GM21723 (cell line): ENCODE data around the gene R3HDML.
"Not testable (repeated sequence)": the region's sequence is repeated elsewhere in the genome, so short reads cannot be mapped to it uniquely, and the experiment has no call there.

Experiments
- ATAC-seq: cut with Tn5 transposase; IDR thresholded peaks from one replicate; pipeline ENCODE4 v1.9.1; 2021; ENCODE audit warnings: mild to moderate bottlenecking, moderate library complexity; ENCODE audit not compliant: unreplicated experiment

R3HDML gene

DNA sequence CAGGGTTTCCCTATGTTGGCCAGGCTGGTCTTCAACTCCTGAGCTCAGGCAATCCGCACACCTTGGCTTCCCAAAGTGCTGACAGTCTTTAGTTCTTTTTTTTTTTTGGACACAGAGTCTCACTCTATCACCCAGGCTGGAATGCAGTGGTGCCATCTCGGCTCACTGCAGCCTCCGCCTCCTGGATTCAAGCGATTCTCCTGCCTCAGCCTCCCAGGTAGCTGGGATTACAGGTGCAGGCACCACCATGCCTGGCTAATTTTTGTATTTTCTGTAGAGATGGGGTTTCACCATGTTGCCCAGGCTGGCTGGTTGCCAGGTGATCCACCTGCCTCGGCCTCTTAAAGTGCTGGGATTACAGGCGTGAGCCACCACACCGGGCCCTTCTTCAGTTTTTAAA lies 9.1 kb upstream of the R3HDML start:
- ATAC-seq = not testable (repeated sequence)

DNA sequence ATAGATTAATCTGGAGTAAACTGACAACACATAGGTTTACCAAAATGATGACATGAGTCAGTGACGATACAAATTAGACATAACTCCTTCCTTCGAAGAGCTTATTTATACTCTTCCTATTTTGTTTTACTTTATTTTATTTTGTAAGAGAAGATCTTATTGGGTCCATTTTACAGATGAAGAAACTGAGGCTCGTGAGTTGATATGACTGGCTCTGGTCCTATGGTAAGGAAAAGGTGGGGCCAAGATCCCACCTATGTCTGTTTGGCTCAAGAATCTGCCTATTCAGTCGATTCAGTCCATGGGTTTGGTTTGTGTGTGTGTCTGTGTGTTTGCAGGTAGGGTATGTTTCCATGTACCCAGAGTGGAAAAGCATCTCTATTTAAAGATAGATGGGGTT lies 8.4 kb upstream of the R3HDML start:
- ATAC-seq = no peak

DNA sequence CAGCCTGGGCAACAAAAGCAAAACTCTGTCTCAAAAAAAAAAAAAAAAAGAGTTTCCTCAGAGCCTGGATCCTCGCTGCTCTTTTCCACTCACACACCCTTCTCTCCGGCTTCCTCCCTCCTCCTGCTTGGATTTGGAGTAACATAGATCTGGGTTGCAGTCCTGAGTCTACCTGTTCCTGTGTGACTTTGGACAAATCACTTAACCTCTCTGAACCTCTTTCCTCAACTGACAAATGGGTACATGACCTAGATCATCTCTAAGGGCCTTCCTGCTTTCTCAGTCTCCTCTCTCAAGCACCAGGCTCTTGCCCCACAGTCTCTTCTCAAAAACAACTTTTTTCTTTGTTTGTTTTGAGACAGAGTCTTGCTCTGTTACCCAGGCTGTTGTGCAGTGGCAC lies 5.6 kb upstream of the R3HDML start:
- no peak for ATAC-seq

DNA sequence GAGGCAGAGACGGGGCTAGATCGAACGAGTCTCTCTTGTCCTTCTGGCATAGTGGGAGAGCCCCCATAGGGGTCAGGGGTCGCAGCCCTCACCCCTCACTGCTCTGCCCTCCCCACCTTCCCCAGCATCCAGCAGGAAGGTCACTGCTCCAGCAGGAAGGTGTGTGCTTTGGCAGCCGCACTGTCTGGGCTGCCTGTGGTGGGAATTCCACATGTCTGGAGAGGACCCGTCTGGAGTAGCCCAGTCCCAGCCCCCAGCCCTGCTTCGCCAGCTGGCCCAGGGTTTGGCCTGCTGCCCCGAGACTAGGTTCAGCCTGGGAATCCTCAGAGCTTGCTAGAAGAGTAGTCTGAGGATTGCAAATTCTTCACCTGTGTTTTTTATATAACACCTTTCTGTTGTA lies 2.5 kb upstream of the R3HDML start:
- no peak for ATAC-seq

DNA sequence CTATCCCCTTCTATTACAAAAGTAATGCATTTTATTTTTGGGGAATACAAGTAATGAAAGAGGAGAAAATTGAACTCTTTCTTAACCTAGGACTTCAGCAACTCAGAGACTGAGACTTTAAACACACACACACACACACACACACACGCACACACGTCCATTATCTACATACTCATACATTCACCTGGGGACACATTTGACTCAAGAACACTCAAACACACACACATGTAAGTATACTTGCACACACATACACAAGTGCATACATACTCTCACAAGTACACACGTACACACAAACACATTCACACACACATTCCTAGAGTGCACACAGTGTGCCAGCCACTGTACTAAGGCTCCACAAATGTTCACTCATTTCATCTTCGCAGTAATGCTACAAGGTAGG lies 2.1 kb upstream of the R3HDML start:
- ATAC-seq = no peak

DNA sequence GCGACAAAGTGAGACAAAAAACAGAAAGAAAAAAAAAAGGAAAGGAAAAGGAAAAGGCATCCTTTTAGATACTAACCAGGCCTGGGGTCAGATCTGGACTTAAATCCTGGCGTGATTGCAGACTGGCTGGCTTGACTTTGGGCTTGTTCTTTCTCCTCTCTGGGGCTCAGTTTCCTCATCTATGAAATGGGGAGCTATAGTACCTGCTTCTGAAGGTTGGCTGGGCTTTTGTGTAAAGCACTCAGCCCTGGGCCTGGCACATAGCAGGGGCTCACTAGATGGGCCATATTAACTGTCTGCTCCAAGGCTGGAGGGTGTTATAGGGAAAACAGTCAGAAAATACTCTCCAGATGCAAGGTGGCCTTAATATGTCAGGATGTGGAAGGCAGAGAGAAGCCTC lies 1.2 kb upstream of the R3HDML start:
- no peak for ATAC-seq

DNA sequence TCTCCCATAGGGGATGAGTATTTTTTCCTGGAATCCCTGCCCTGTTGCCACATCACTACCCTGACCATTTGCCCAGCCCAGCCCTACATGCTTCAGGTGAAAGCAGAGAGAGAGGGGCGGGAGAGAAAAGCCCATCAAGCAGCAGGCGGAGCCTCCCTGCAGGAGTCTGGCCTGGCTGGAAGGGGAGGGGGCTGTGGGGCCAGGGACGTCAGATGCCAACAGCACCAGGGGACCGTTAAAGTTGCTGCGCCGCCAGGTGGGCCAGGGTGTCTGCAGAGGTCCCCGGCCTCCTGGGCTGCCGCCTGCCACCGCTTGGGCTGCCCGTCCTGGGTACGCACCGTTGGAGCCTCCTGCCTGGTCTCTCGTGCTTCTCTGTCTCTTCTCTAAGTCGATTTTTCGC lies 757 bp upstream of the R3HDML start:
- no peak for ATAC-seq

DNA sequence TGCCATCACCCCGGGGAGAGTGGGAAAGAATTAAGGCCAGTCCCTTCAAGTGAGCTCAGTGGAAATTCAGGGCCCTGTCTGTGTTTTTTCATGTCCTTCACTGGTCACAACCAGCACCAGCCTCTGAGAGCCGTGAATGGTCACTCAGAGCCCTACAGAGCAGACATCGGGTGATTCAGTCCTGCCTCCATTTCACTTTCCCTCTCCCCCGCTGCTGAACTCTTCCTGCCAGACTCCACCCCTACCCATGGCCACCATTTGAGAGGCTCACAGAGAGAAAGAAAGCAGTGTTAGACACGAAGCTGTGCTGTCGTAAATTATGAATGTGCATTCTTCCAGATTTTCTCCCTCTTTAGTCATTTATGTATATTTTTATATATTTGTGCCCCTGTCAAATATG lies 5.4 kb downstream of the R3HDML start:
- no peak for ATAC-seq

DNA sequence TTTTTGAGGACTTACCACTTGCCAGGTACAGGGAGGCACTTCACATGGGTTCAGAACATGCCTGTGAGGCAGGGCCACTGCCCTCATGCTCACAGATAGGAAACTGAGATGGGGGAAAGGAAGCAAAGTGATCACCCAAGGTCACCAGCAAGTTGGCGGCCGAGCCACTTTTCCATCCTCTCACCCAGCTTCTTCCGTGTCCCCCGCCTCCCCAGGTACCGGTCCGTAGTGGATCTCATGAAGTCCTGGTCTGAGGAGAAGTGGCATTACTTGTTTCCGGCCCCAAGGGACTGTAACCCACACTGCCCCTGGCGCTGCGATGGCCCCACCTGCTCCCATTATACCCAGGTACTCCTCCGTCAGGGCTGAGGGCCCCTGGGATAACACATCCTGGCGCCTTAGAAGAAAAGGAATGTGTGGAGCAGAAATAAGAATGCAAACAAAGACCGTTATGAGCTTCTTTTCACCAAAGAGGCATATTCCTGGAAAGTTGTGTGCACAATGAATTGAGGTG lies 6.4 kb downstream of the R3HDML start:
- no peak for ATAC-seq

DNA sequence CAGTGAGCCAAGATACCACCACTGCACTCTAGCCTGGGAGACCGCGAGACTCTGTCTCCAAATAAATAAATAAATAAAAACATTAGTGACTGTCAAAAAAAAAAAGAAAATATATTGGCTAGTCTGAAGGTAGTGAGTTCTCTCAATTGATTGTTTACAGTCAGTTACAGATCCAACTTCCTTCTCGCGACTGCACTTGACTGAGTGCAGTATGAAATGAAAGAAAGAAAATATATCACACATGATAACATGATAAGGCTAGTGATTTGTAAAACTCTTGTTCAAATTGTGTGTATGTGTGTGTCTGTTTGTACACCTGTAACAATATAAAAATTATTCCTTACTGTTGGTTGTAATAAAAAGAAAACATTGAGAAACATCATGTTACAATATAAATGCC lies 7.9 kb downstream of the R3HDML start:
- ATAC-seq = no peak

DNA sequence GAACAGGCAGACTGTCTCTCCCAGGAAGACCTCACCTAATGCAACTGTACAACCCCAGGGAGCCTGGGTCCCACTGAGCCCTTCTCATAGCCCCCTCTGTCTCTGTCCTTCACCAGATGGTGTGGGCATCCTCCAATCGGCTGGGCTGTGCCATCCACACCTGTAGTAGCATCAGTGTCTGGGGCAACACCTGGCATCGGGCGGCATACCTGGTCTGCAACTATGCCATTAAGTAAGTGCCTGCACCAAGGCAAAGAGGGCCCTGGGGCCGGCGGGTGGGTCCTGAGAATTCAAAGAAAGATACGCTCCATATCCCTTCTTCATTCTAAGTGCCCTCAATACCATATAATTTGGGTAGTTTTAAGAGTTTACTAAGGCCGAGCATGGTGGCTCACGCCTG lies 8.3 kb downstream of the R3HDML start:
- ATAC-seq = no peak

DNA sequence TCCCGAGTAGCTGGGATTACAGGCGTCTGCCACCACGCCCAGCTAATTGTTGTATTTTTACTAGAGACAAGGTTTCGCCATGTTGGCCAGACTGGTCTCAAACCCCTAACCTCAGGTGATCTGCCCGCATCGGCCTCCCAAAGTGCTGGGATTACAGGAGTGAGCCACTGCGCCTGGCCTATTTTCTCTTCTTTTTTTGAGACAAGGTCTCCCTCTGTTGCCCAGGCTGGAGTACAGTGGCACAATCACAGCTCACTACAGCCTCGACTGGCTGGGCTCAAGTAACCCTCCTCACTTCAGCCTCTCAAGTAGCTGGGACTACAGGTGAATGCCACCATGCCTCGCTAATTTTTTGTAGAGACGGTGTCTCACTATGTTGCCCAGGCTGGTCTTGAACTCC lies 9.1 kb downstream of the R3HDML start:
- ATAC-seq = not testable (repeated sequence)

DNA sequence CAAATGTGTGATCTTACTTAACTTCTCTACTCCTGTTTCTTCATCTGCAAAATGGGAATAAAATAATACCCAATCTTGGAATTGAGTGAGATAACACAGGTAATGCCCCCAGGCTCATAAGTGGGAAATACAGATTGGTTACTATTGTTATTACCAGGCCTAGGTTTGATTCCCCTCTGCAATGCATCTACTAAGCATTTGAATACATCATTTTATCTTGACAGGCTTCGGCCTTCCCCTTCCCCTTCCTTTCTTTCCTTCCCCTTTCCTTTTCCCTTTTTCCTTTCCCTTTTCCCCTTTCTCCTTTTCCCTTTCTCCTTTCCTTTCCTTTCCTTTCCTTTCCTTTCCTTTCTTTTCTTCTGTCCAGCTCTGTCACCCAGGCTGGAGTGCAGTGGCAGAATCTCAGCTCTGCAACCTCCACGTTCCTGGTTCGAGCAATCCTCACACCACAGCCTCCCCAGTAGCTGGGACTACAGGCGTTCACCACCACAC lies 11.4 kb downstream of the R3HDML start:
- no peak for ATAC-seq

DNA sequence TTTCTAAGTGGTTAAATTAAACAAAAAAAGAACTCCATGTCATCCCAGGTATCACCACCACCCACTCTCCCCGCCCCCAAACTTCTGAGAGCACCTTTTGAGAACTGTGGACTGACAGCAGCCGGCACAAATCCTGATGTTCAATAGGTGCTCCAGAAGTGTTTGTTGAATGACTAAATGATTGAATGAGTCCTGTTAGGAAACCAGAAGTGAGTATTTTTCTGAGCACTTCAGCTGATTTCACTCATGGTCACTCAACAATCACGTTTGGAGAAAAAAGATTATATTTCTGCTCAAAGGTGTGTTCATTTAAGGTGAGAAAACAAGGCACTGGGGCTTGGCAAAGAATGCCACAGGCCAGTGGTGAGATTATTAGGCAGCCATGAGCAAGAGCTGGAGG lies 12.5 kb downstream of the R3HDML start:
- no peak for ATAC-seq

DNA sequence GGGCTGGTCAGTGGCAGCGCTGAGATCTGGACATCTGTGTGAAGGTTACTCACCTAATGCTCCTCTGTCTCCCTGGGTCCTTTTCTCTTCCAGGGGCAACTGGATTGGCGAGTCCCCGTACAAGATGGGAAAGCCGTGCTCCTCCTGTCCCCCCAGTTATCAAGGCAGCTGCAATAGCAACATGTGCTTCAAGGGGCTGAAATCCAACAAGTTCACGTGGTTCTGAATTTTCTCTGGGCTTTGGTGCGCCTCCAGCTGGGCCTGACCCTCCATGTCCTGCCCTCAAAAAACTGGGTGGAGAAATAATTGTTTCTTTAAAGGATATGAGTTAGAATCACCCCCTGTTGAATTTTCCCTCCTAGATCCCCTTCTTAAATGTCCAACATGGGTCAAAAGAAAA lies 13.7 kb downstream of the R3HDML start:
- no peak for ATAC-seq

DNA sequence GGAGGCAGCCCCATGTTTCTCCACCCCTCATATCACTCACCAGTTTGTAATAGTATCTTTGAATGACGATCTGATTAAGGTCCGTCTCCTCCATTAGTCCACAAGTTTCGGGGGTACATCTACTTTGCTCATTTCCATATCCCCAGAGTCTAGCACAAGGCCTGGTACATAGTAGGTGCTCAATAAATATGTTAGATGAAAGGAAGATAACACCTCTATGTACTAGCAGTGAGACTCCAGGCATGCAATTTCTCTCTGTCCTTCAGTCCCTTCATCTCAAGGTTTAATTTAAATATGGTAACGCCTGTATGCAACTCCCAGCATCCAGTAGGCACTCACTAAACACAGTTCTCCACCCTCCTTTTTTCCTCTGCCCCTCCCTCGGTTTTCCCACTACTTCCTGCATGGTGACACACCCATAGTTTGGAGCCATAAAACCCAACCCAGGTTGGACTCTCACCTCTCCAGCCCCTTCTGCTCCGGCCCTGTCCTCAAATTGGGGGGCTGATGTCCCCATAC lies 18.2 kb downstream of the R3HDML start:
- no peak for ATAC-seq

DNA sequence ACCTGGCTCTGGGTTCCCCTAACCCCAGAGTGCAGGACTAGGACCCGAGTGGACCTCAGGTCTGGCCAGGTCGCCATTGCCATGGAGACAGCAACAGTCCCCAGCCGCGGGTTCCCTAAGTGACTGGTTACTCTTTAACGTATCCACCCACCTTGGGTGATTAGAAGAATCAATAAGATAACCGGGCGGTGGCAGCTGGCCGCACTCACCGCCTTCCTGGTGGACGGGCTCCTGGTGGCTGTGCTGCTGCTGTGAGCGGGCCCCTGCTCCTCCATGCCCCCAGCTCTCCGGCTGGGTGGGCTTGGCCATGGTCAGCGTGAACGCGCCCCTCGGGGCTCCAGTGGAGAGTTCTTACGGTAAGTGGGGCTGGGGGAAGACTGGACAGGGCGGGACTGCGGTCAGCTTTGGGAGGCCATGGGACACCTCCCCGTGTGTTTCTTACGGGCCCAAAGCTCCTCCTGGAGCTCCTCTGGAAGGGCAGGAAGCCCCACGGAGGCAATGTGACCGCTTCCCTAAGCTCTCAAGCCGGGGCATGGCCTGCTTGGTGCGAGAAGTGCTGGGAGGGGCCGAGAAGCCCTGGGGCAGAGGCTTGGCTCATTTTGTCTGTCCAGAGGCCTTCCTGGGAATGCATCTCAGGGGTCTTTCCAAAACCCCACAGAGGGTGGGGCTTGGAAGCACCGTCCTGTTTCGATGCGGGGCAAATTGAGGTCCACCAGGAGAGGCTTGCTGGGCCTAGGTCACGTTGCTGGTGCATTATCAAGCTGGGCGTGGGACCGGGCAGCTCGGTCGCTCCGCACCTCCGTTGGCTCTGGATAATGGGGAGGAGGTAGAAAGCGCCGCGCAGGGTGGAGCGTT lies 18.9 kb downstream of the R3HDML start, which contains the start of gene HNF4A:
Gene HNF4A (plus strand): TSS at position 202 of the 855 bp plus-strand sequence. CDS start 106 bp downstream, at position 308.
- no peak for ATAC-seq

DNA sequence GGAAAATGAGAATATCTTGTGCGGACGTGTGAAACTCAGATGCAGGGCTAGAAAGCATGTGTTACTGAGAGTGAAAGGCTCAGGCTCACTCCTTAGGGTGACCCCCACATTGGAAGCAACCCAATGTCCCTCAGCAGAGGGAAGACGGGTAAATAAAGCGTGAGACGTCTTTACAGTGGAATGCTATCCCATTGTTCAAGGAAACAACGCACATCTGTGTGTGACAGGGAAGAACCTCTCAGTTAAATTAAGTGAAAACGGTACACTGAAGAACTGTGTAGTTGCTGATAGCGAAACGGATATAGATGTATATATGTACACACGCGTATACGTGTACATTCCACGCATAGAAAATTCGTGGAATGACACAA lies 19.5 kb downstream of the R3HDML start:
- ATAC-seq = no peak

DNA sequence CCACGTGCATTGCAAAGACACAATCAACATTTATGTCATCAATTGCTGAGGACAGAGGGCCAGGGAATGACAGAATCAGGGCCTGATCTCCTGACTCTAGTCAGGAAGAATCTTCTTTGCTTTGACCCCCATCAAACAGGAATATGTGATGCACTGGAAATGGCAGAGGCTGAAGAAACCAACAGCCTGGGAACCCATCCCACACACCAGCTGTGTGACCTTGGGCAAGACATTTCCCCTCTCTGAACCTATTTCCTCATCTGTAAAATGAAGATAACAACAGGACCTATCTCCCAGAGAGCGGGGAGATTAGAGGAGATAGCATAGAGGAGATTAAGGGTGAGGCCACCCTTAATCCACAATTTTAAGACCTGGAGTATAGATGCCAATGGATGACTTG lies 20.2 kb downstream of the R3HDML start:
- ATAC-seq = no peak

DNA sequence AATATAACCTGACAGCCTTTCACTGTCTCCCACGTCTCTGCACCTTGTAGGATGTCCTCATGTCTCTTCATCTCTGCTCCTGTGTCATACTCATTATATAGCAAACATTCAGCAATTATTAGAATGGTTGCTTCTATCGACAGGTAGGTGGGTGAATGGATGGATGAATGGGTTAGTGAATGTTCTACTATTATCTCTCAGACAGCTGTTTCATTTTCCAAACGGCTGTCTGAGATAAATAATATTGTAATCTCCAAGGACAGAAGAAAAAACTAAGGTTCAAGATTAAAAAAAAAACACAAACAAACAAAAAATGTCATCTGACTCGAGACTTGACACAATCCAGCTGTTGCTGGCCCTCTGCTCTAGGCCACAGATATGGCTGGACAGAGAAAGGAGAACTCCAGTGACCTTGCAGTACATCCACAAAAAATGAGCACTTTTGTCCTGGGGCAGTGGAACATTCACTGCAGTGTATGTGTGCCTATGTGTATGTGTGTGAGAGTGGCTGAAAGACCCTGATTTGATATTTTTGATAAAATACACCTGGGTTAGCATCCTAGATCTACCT lies 20.8 kb downstream of the R3HDML start:
- no peak for ATAC-seq

DNA sequence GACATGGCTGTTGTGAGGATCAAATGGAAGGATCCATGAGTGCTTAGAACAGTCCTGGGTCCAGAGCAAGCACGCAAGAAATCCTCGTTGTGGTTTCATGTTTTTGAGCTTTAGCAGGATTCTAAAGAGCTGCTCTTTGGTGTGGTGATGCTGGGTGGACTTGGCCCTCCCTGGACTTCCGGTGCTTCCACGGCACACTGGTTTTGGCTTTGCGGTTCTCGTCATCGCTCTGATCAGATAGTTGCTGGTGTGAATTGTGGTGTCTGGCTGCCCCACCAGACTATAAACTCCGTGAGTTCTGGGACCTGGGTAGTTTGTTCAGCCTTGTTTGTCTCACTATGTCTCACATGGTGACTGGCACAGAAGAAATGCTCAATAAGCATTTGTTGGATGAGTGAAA lies 21.9 kb downstream of the R3HDML start:
- no peak for ATAC-seq

DNA sequence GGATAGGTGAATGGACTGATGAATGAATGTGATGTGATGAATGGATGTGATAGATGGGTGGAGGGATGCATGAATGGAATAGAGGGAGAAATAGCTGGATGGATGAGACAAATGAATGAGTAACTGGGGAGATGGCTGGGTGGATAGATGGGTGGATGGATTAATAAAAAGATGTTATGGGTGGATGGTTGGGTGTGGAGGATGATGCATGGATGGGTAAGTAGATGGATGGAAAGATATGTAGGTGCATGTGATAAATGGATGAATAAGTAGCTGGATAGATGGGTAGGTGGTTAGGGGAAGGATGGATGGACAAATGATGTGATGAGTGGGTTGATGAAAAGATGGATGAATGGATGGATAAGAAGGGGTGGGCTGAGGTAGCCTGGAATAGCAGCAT lies 23.4 kb downstream of the R3HDML start:
- no peak for ATAC-seq
